HCT116 (cell line): Measurements from ENCODE around the gene IPO11. TPM values are rescaled to one million over a fixed set of nuclear protein-coding genes. Genes with fewer than 3 reads are reported as not detected.

Experiments
- ATAC-seq: fragments of 200-7000 bp; cut with Tn5 transposase; 2 replicates; pipeline ENCODE4 v1.9.1; 2020; ENCODE audit warnings: mild to moderate bottlenecking, moderate library complexity
- BruUV-seq: library from RNA; stranded (reverse); fragments of 400-500 nt; replicated peaks from 2 replicates; lab custom pipeline; 2021; lab: Mats Ljungman, UMichigan
- CTCF ChIA-PET: fragments of 300-600 bp; sonication (Branson Sonifier 250); formaldehyde crosslinking; loops from one replicate; lab custom pipeline; 2021; ENCODE audit warnings: antibody characterized with exemption; lab: Charles Lee
- POLR2A ChIA-PET: fragments of 300-600, 350-600 bp; sonication (Branson Sonifier 250); formaldehyde crosslinking; loops from one replicate; lab custom pipeline; 2021; ENCODE audit warnings: antibody characterized with exemption; lab: Charles Lee
- RAD21 ChIA-PET, 2 experiments: fragments of 300-600 bp; sonication (Branson Sonifier 250); formaldehyde crosslinking; loops; one replicate each; lab custom pipeline; 2023; ENCODE audit warnings: low total read pairs in 2 of 2; ENCODE audit not compliant: uncharacterized antibody in 2 of 2, unreplicated experiment in 2 of 2, low non-redundant PET in 1 of 2; lab: Charles Lee
- DNase-seq: peaks from one replicate; pipeline ENCODE4 v3.0.0-alpha.2; 2010; ENCODE audit warnings: low read depth, low spot score
- H2AFZ ChIP-seq: fragments of 200-600 bp; shearing (Covaris generic), sonication (generic); 2 replicates; pipeline ENCODE4 v1.6.1; 2017; ENCODE audit warnings: low read depth, mixed run types, mixed read lengths, antibody characterized with exemption, low read length; ENCODE audit not compliant: poor library complexity, severe bottlenecking
- H3K27ac ChIP-seq: 2 replicates; pipeline ENCODE4 v1.5.1; 2012; ENCODE audit warnings: low read depth, low read length
- H3K27me3 ChIP-seq: fragments of 200-600 bp; sonication (generic); 2 replicates; pipeline ENCODE4 v1.6.1; 2016; ENCODE audit warnings: mixed run types, low read length, mixed read lengths; ENCODE audit not compliant: insufficient read depth
- H3K36me3 ChIP-seq, 2 experiments: fragments of 200-500 bp in 1 of 2; fragments of 200-600 bp in 1 of 2; sonication (Bioruptor generic) in 1 of 2; sonication (generic) in 1 of 2; 2 replicates each; pipeline versions ENCODE4 v1.5.1 to v1.6.1; 2014 to 2016; ENCODE audit warnings: low read length in 2 of 2, inconsistent platforms in 1 of 2, mixed read lengths in 1 of 2, mixed run types in 1 of 2; ENCODE audit not compliant: insufficient read depth in 2 of 2, control insufficient read depth in 1 of 2
- H3K4me1 ChIP-seq, 2 experiments: fragments of 200-600 bp in 1 of 2; sonication (generic) in 1 of 2; 2 replicates each; pipeline versions ENCODE4 v1.5.1 to v1.6.1; 2012 to 2017; ENCODE audit warnings: low read length in 2 of 2, inconsistent platforms in 1 of 2, mild to moderate bottlenecking in 1 of 2, mixed read lengths in 1 of 2, mixed run types in 1 of 2, moderate library complexity in 1 of 2; ENCODE audit not compliant: insufficient read depth in 2 of 2, control insufficient read depth in 1 of 2
- H3K4me2 ChIP-seq: fragments of 200-600 bp; sonication (generic); 2 replicates; pipeline ENCODE4 v1.6.1; 2017; ENCODE audit warnings: mixed run types, low read length, mixed read lengths
- H3K4me3 ChIP-seq, 2 experiments: fragments of 200-600 bp in 1 of 2; sonication (generic) in 1 of 2; replicated peaks in 1 of 2; 2 replicates each; pipeline ENCODE4 v1.5.1; 2011 to 2016; ENCODE audit warnings: low read length in 2 of 2, control low read depth in 1 of 2, low read depth in 1 of 2, mild to moderate bottlenecking in 1 of 2, mixed read lengths in 1 of 2, mixed run types in 1 of 2
- H3K79me2 ChIP-seq: fragments of 200-600 bp; sonication (generic); 2 replicates; pipeline ENCODE4 v1.6.1; 2017; ENCODE audit warnings: mild to moderate bottlenecking, mixed run types, low read length, moderate library complexity, mixed read lengths; ENCODE audit not compliant: insufficient read depth
- H3K9ac ChIP-seq: fragments of 200-600 bp; sonication (generic); 2 replicates; pipeline ENCODE4 v1.6.1; 2016; ENCODE audit warnings: low read length, mixed read lengths
- H3K9me2 ChIP-seq: fragments of 200-600 bp; sonication (generic), shearing (Covaris generic); 2 replicates; pipeline ENCODE4 v1.6.1; 2017; ENCODE audit warnings: mixed run types, mild to moderate bottlenecking, moderate library complexity; ENCODE audit not compliant: insufficient read depth
- H3K9me3 ChIP-seq, 2 experiments: fragments of 200-500 bp in 1 of 2; fragments of 200-600 bp in 1 of 2; sonication (Bioruptor generic) in 1 of 2; sonication (generic) in 1 of 2; 2 replicates each; pipeline ENCODE4 v1.6.1; 2014 to 2017; ENCODE audit warnings: low read length in 2 of 2, mixed read lengths in 2 of 2, inconsistent platforms in 1 of 2, low read depth in 1 of 2, mild to moderate bottlenecking in 1 of 2, mixed run types in 1 of 2, moderate library complexity in 1 of 2; ENCODE audit not compliant: control insufficient read depth in 1 of 2, insufficient read depth in 1 of 2
- H4K20me1 ChIP-seq: fragments of 200-600 bp; sonication (generic), shearing (Covaris generic); 2 replicates; pipeline ENCODE4 v1.6.1; 2017; ENCODE audit warnings: mixed run types, mild to moderate bottlenecking, moderate library complexity; ENCODE audit not compliant: insufficient read depth
- ATF3 ChIP-seq: IDR thresholded peaks from 2 replicates; pipeline ENCODE4 v1.6.1; 2012
- CEBPB ChIP-seq: IDR thresholded peaks from 2 replicates; pipeline ENCODE4 v1.6.1; 2012; ENCODE audit warnings: low read depth
- CTCF ChIP-seq, 3 experiments: fragments of 200-600 bp in 1 of 3; sonication (generic) in 1 of 3; IDR thresholded peaks in 2 of 3; conservative IDR thresholded peaks in 1 of 3; 2 replicates each; pipeline ENCODE4 v1.5.1; 2012 to 2017; ENCODE audit warnings: low read depth in 2 of 3, low read length in 2 of 3, antibody characterized with exemption in 1 of 3, borderline replicate concordance in 1 of 3, control low read depth in 1 of 3, mild to moderate bottlenecking in 1 of 3, mixed read lengths in 1 of 3, mixed run types in 1 of 3, moderate library complexity in 1 of 3; ENCODE audit not compliant: insufficient read depth in 1 of 3
- ELF1 ChIP-seq: IDR thresholded peaks from 2 replicates; pipeline ENCODE4 v1.6.1; 2012; ENCODE audit warnings: low read depth, borderline replicate concordance
- JUND ChIP-seq: IDR thresholded peaks from 2 replicates; pipeline ENCODE4 v1.6.1; 2012
- POLR2A ChIP-seq: IDR thresholded peaks from 2 replicates; pipeline ENCODE4 v1.7.0; 2011; ENCODE audit warnings: borderline replicate concordance; ENCODE audit not compliant: insufficient read depth, insufficient read length; ENCODE audit errors: extremely low read depth
- POLR2AphosphoS5 ChIP-seq: IDR thresholded peaks from 2 replicates; pipeline ENCODE4 v1.6.1; 2011; ENCODE audit warnings: mild to moderate bottlenecking, low read depth, low read length, moderate library complexity
- REST ChIP-seq: IDR thresholded peaks from 2 replicates; pipeline ENCODE4 v1.6.1; 2012; ENCODE audit warnings: low read depth
- SIN3A ChIP-seq: IDR thresholded peaks from 2 replicates; pipeline ENCODE4 v1.6.1; 2012; ENCODE audit warnings: low read depth
- SP1 ChIP-seq: IDR thresholded peaks from 2 replicates; pipeline ENCODE4 v1.6.1; 2012; ENCODE audit warnings: low read depth
- SRF ChIP-seq: IDR thresholded peaks from 2 replicates; pipeline ENCODE4 v1.6.1; 2012; ENCODE audit warnings: low read depth
- ZFX ChIP-seq: fragments of 450-650 bp; IDR thresholded peaks from 2 replicates; pipeline ENCODE4 v1.6.1; 2017
- intact Hi-C: fragments of 100-400 bp; cut with micrococcal nuclease; formaldehyde crosslinking; loops from 2 replicates; pipeline ENCODE4 v1.10.0; 2022
- total RNA-seq: library from RNA; stranded (reverse); gene quantifications from one replicate; pipeline ENCODE4 v1.2.1, GENCODE V29; 2021; ENCODE audit not compliant: unreplicated experiment

IPO11 gene
- total RNA-seq, 1 experiment from 2014 or later = 55.1 TPM

GRCh38 chr5:62603934-62604333, 191.4 kb downstream of the IPO11 start:
- H3K36me3 ChIP-seq = no peaks in the 10 kb centered on the region
- H3K4me3 ChIP-seq = no peak overlapping the region
- no peaks in the 10 kb centered on the region for H3K9me2 ChIP-seq
- no peaks in the 10 kb centered on the region for H3K4me1 ChIP-seq
- TF ChIP-seq CTCF (IDR thresholded peaks at IDR 0.05 in 2 of 3, conservative IDR thresholded peaks at IDR 0.05 in 1 of 3; ENCODE audit: borderline replicate concordance in 1 of 3, insufficient read depth in 1 of 3, low read depth in 2 of 3, low read length in 2 of 3) = no peak
- no peak for TF ChIP-seq ATF3
- TF ChIP-seq JUND = no peak
- TF ChIP-seq ELF1 = no peak
- no peak for TF ChIP-seq SP1
- no peak for TF ChIP-seq CEBPB
- no peak for TF ChIP-seq SRF
- BruUV-seq = no TSS peak
- no peak overlapping the region for H2AFZ ChIP-seq
- no peak for DNase-seq
- no peaks in the 10 kb centered on the region for H3K9me3 ChIP-seq
- CTCF ChIA-PET = no interaction called here
- POLR2A ChIA-PET = no interaction called here
- no peaks in the 10 kb centered on the region for H3K27me3 ChIP-seq
- no peak overlapping the region for H3K27ac ChIP-seq
- no peak overlapping the region for H3K9ac ChIP-seq
- no peaks in the 10 kb centered on the region for H4K20me1 ChIP-seq
- intact Hi-C loops = no loop called here
- no peak for ATAC-seq
- RAD21 ChIA-PET = no interaction called here
- no peak overlapping the region for H3K4me2 ChIP-seq
- H3K79me2 ChIP-seq = no peaks in the 10 kb centered on the region; the same call in 1 of the 2 replicates

- ATAC-seq = no peak
- intact Hi-C loops = no loop called here
- RAD21 ChIA-PET = no interaction called here
- no peaks in the 10 kb centered on the region; a peak in 1 of 4 replicates for H3K36me3 ChIP-seq
- H4K20me1 ChIP-seq = no peaks in the 10 kb centered on the region
- no peaks in the 10 kb centered on the region for H3K9me3 ChIP-seq
- H3K27ac ChIP-seq = no peak overlapping the region
- no peak overlapping the region for H2AFZ ChIP-seq
- CTCF ChIA-PET = no interaction called here
- no peak overlapping the region for H3K4me2 ChIP-seq
- H3K4me1 ChIP-seq = no peaks in the 10 kb centered on the region
- H3K4me3 ChIP-seq = no peak overlapping the region
- H3K9me2 ChIP-seq = no peaks in the 10 kb centered on the region
- DNase-seq = no peak
- H3K27me3 ChIP-seq = no peaks in the 10 kb centered on the region
- no peak overlapping the region for H3K9ac ChIP-seq
- POLR2A ChIA-PET = no interaction called here
- no peaks in the 10 kb centered on the region; the same call in 1 of the 2 replicates for H3K79me2 ChIP-seq
- BruUV-seq = no TSS peak
- TF ChIP-seq ELF1 (no peak), SIN3A (no peak), POLR2A (no peak), CEBPB (no peak), POLR2AphosphoS5 (no peak), SRF (no peak), CTCF (IDR thresholded peaks at IDR 0.05 in 2 of 3, conservative IDR thresholded peaks at IDR 0.05 in 1 of 3; ENCODE audit: borderline replicate concordance in 1 of 3, insufficient read depth in 1 of 3, low read depth in 2 of 3, low read length in 2 of 3) (no peak), ZFX (no peak), REST (no peak)
Observed at GRCh38 chr5:62605638-62606037, 193.1 kb downstream of the IPO11 start.
